Mesendoderm (in vitro differentiated cells): ENCODE data around the gene SERPINA12.

Experiments used
- DNase-seq: peaks from one replicate; pipeline ENCODE4 v3.0.0; 2013
- H2AK5ac ChIP-seq: 2 replicates; pipeline ENCODE4 v1.6.1; 2013; ENCODE audit warnings: low read length, inconsistent platforms
- H2BK120ac ChIP-seq: 2 replicates; pipeline ENCODE4 v1.6.1; 2013; ENCODE audit warnings: low read depth, mild to moderate bottlenecking, low read length, moderate library complexity, mixed read lengths
- H2BK15ac ChIP-seq: replicated peaks from 2 replicates; pipeline ENCODE4 v1.6.1; 2013; ENCODE audit warnings: low read depth, mild to moderate bottlenecking, moderate library complexity
- H2BK5ac ChIP-seq: 2 replicates; pipeline ENCODE4 v1.6.1; 2013; ENCODE audit warnings: low read length, inconsistent platforms
- H3K18ac ChIP-seq: 2 replicates; pipeline ENCODE4 v1.6.1; 2013; ENCODE audit warnings: mild to moderate bottlenecking, low read length, mixed read lengths
- H3K23ac ChIP-seq: one replicate; pipeline ENCODE4 v1.6.1; 2013; ENCODE audit warnings: low read length
- H3K27ac ChIP-seq: 2 replicates; pipeline ENCODE4 v1.5.1; 2013; ENCODE audit warnings: low read depth, mild to moderate bottlenecking, inconsistent platforms, low read length, moderate library complexity
- H3K27me3 ChIP-seq: 2 replicates; pipeline ENCODE4 v1.6.1; 2013; ENCODE audit warnings: low read length, control low read depth, mild to moderate bottlenecking, inconsistent platforms; ENCODE audit not compliant: insufficient read depth, poor library complexity
- H3K36me3 ChIP-seq: 2 replicates; pipeline ENCODE4 v1.6.1; 2013; ENCODE audit warnings: low read length, inconsistent platforms; ENCODE audit not compliant: control insufficient read depth, insufficient read depth
- H3K4ac ChIP-seq: one replicate; pipeline ENCODE4 v1.6.1; 2013; ENCODE audit warnings: low read depth, mild to moderate bottlenecking, low read length, moderate library complexity
- H3K4me1 ChIP-seq: 2 replicates; pipeline ENCODE4 v1.6.1; 2013; ENCODE audit warnings: low read depth, low read length, inconsistent platforms; ENCODE audit not compliant: control insufficient read depth
- H3K4me2 ChIP-seq: 2 replicates; pipeline ENCODE4 v1.6.1; 2013; ENCODE audit warnings: low read length
- H3K4me3 ChIP-seq: 2 replicates; pipeline ENCODE4 v1.5.1; 2013; ENCODE audit warnings: mild to moderate bottlenecking, low read length
- H3K56ac ChIP-seq: one replicate; pipeline ENCODE4 v1.6.1; 2013; ENCODE audit warnings: low read length
- H3K79me1 ChIP-seq: 2 replicates; pipeline ENCODE4 v1.6.1; 2013; ENCODE audit warnings: low read length, inconsistent platforms
- H3K79me2 ChIP-seq: 2 replicates; pipeline ENCODE4 v1.6.1; 2013; ENCODE audit warnings: mild to moderate bottlenecking, low read length; ENCODE audit not compliant: control insufficient read depth, insufficient read depth
- H3K9ac ChIP-seq: 2 replicates; pipeline ENCODE4 v1.6.1; 2013; ENCODE audit warnings: low read length, inconsistent platforms
- H4K5ac ChIP-seq: one replicate; pipeline ENCODE4 v1.6.1; 2013; ENCODE audit warnings: low read length
- H4K8ac ChIP-seq: one replicate; pipeline ENCODE4 v1.6.1; 2013; ENCODE audit warnings: low read depth, mild to moderate bottlenecking, control low read depth, low read length, moderate library complexity
- WGBS: extraction: QIAGEN DNeasy Blood & Tissue Kit; methylation state at CpG from one replicate; pipeline ENCODE4 v1.1.7; 2013; ENCODE audit warnings: low lambda C conversion rate, missing lambda C conversion rate; ENCODE audit not compliant: insufficient coverage; ENCODE audit errors: extremely low coverage; 5-methylcytosine and 5-hydroxymethylcytosine counted together

The SERPINA12 gene

DNA sequence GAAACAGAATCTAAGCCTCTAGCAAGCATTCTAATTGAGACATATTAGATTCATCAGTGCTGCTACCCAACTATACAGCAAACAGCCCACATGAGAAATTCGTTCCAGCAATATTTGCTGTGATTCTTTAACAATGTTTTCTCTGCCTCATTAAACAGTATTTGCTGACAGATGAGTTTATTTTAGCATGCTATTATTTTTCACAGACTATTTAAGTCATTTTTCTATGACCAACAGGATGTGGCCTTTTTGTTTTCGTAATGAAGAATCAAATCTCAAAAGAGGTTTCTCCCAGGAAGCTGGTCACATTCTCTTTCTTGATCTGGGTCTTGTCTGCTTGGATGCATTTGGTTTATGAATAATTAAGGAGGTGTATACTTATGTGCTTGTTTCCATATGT, 23.2 kb upstream of the SERPINA12 start:
- no peaks in the 10 kb centered on the region for H3K4me1 ChIP-seq
- H3K4ac ChIP-seq, result no peak overlapping the region
- no peak overlapping the region for H2BK120ac ChIP-seq
- H3K23ac ChIP-seq, result no peak overlapping the region
- H4K5ac ChIP-seq, result no peak overlapping the region
- DNase-seq, result no peak
- no peaks in the 10 kb centered on the region for H3K27me3 ChIP-seq
- H2AK5ac ChIP-seq, result no peak overlapping the region
- no peak overlapping the region for H2BK15ac ChIP-seq
- H3K4me2 ChIP-seq, result no peak overlapping the region
- H3K4me3 ChIP-seq, result no peak overlapping the region
- no peaks in the 10 kb centered on the region for H3K36me3 ChIP-seq
- H3K27ac ChIP-seq, result no peak overlapping the region
- H3K9ac ChIP-seq, result no peak overlapping the region
- WGBS, result no CpG with 5 or more reads among the region's 2 CpGs
- no peaks in the 10 kb centered on the region for H3K79me2 ChIP-seq
- H3K56ac ChIP-seq, result no peak overlapping the region
- no peak overlapping the region for H3K18ac ChIP-seq
- no peak overlapping the region for H4K8ac ChIP-seq
- H2BK5ac ChIP-seq, result no peak overlapping the region
- H3K79me1 ChIP-seq, result no peaks in the 10 kb centered on the region

DNA sequence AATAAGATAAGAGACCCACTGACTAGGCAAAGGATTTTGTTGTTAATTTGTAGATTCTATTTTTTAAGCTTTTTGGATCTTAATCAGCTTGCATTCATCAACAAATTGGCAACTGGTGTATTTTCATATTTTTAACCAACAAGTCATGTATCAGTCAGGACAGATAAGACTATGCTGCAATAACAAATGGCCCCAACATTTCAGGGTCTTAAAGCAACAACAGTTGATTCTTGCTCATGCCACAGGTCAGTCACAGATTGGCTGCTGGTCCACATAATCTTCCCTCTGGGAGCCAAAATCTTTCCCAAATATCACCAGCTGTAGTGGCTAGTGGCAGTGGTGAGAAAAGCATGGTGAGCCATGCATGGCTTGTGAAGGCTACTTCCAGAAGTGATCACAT, 21.9 kb upstream of the SERPINA12 start:
- H2BK120ac ChIP-seq, result no peak overlapping the region
- no peak overlapping the region for H4K5ac ChIP-seq
- no peak overlapping the region for H4K8ac ChIP-seq
- H3K79me2 ChIP-seq, result no peaks in the 10 kb centered on the region
- DNase-seq, result no peak
- H3K36me3 ChIP-seq, result no peaks in the 10 kb centered on the region
- H3K79me1 ChIP-seq, result no peaks in the 10 kb centered on the region
- H3K9ac ChIP-seq, result no peak overlapping the region
- H3K27me3 ChIP-seq, result no peaks in the 10 kb centered on the region
- H3K4ac ChIP-seq, result no peak overlapping the region
- H2BK5ac ChIP-seq, result no peak overlapping the region
- H3K27ac ChIP-seq, result no peak overlapping the region
- no peak overlapping the region for H3K4me3 ChIP-seq
- H3K56ac ChIP-seq, result no peak overlapping the region
- no peak overlapping the region for H3K23ac ChIP-seq
- no peaks in the 10 kb centered on the region for H3K4me1 ChIP-seq
- H3K18ac ChIP-seq, result no peak overlapping the region
- H2BK15ac ChIP-seq, result no peak overlapping the region
- no peak overlapping the region for H2AK5ac ChIP-seq
- H3K4me2 ChIP-seq, result no peak overlapping the region

DNA sequence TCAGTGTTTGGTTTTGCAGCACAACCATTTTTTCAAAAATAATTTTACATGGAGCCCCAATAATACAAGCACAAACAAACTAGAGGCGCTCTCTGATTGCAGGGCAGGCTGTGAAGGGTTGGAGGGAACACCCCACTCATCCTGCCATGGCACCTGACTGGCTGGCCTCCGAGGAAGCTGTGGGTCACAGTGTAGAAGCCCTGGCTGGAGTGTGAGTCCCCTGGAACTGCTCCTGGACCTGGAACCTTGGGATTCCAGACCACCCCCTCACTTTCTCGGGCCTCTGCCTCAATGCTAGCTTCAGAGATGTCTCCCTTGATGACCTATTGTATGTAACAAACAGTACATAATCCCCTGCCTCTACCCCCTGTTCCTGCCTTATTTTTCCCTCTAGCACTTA, 14.8 kb upstream of the SERPINA12 start:
- no peak overlapping the region for H3K4me3 ChIP-seq
- H3K79me1 ChIP-seq, result no peaks in the 10 kb centered on the region
- no peak overlapping the region for H3K56ac ChIP-seq
- H3K27me3 ChIP-seq, result no peaks in the 10 kb centered on the region
- H2BK120ac ChIP-seq, result no peak overlapping the region
- H3K4ac ChIP-seq, result no peak overlapping the region
- H3K36me3 ChIP-seq, result no peaks in the 10 kb centered on the region
- no peak overlapping the region for H3K27ac ChIP-seq
- no peak overlapping the region for H2BK15ac ChIP-seq
- no CpG with 5 or more reads among the region's 3 CpGs for WGBS
- no peak overlapping the region for H3K9ac ChIP-seq
- no peak for DNase-seq
- H2AK5ac ChIP-seq, result no peak overlapping the region
- no peak overlapping the region for H2BK5ac ChIP-seq
- H4K5ac ChIP-seq, result no peak overlapping the region
- H3K18ac ChIP-seq, result no peak overlapping the region
- H3K79me2 ChIP-seq, result no peaks in the 10 kb centered on the region
- no peaks in the 10 kb centered on the region for H3K4me1 ChIP-seq
- no peak overlapping the region for H4K8ac ChIP-seq
- H3K23ac ChIP-seq, result no peak overlapping the region
- no peak overlapping the region for H3K4me2 ChIP-seq

DNA sequence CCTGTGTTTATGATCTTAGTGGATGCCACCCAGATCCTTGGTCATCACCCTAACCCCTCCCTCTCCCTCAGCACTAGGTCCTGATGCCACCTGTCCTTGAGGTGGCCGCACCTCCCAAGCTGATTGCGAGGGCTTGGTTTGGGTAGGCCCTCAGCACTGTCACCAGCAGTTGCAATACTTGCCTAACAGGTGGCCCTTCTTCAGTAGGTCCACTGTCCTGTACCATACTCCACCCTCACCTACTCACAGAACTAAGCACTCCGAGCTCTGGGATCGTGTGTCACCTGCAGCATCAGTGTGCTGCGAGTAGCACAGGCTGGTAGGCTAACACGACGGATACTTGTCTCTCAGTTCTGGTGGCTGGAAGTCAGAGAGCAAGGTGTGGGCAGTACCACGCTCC, 14.0 kb upstream of the SERPINA12 start:
- H2BK120ac ChIP-seq, result no peak overlapping the region
- no peak overlapping the region for H3K18ac ChIP-seq
- no peak overlapping the region for H3K4me3 ChIP-seq
- no peak overlapping the region for H3K9ac ChIP-seq
- no CpG with 5 or more reads among the region's 8 CpGs for WGBS
- H4K8ac ChIP-seq, result no peak overlapping the region
- DNase-seq, result no peak
- no peak overlapping the region for H2BK15ac ChIP-seq
- H3K4ac ChIP-seq, result no peak overlapping the region
- no peak overlapping the region for H2BK5ac ChIP-seq
- H3K79me1 ChIP-seq, result no peaks in the 10 kb centered on the region
- no peak overlapping the region for H3K4me2 ChIP-seq
- no peak overlapping the region for H3K23ac ChIP-seq
- H3K27ac ChIP-seq, result no peak overlapping the region
- H4K5ac ChIP-seq, result no peak overlapping the region
- no peaks in the 10 kb centered on the region for H3K36me3 ChIP-seq
- H3K4me1 ChIP-seq, result no peaks in the 10 kb centered on the region
- no peak overlapping the region for H2AK5ac ChIP-seq
- no peaks in the 10 kb centered on the region for H3K79me2 ChIP-seq
- H3K27me3 ChIP-seq, result no peaks in the 10 kb centered on the region
- no peak overlapping the region for H3K56ac ChIP-seq

DNA sequence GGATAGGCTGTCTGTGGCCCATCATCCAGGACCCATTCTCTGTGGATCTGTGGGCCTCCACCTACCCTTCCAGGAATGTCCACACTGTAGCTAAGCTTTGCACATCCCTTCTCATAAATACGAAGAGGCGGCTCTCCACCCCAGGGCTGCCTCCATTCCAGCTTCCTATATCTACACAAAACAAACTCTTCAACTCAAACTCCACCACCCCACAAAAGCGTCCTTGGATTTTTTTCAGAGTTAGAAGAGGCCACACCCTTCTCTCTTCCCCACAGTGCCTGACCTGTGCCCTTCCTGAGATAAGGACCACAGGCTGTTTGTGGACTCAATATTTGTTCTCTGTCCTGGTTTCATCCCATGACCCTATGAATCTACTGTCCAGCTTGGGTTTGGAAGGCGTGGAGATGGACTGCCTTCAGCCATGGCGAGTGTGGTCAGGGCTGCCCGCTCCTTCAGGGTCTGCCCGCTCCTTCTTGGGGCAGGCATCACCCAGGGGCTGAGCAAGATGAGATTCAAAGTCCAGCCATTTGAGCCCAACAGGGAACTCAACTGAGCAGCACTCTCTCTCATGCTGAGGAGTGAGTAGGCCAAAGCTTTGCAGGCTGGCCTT, 13.0 kb upstream of the SERPINA12 start:
- no peak for DNase-seq

DNA sequence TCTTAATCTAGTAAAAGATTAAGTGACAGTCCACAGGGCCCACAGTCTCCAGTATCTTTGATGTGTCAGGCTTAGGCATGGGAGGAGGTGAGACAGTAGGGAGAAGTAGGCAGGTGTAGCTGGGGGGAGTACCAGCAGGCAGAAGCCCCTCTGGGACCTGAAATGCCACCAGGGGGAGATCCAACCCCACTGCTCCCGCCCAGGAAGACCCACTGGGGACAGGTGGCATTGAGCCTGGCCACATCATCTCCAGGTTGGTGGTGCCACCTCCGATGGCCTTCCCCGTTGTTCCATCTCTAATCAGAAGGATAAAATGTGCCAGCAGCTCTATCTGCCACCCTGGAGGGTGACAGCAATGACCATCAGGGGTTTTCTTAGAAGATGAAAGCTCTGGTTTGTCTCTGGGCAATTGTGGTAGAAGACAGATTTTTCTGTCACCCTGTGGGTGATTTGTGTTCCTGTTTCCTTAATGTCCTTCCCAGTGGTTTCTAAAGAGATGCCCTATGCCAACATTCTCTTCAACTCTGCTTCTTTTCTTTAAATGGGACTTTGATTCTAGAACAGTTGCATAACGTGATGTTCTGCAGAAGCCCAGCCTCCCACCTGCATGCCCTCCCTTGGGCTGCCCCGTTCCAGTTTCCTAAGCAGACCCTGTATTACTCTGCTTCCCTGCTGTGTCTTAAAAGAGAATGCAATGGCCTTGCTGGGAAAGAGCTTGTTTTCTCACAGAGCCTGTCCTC, 12.3 kb upstream of the SERPINA12 start:
- no peak overlapping the region for H2BK120ac ChIP-seq
- H3K18ac ChIP-seq, result no peak overlapping the region
- WGBS, result no CpG with 5 or more reads among the region's 5 CpGs
- no peak overlapping the region for H3K4me3 ChIP-seq
- no peak overlapping the region for H2BK15ac ChIP-seq
- no peak for DNase-seq
- no peak overlapping the region for H3K4me2 ChIP-seq
- no peak overlapping the region for H4K5ac ChIP-seq
- no peak overlapping the region for H2AK5ac ChIP-seq
- no peaks in the 10 kb centered on the region for H3K79me2 ChIP-seq
- H3K9ac ChIP-seq, result no peak overlapping the region
- no peak overlapping the region for H3K56ac ChIP-seq
- H3K23ac ChIP-seq, result no peak overlapping the region
- H3K4ac ChIP-seq, result no peak overlapping the region
- no peaks in the 10 kb centered on the region for H3K36me3 ChIP-seq
- no peaks in the 10 kb centered on the region for H3K27me3 ChIP-seq
- H4K8ac ChIP-seq, result no peak overlapping the region
- no peak overlapping the region for H3K27ac ChIP-seq
- H3K79me1 ChIP-seq, result no peaks in the 10 kb centered on the region
- no peak overlapping the region for H2BK5ac ChIP-seq
- H3K4me1 ChIP-seq, result no peaks in the 10 kb centered on the region

More for the DNA sequence above, 13.0 kb upstream of the SERPINA12 start:
- Histone ChIP-seq H3K27ac (no peak overlapping the region), H3K79me2 (no peaks in the 10 kb centered on the region), H3K56ac (no peak overlapping the region), H3K4me3 (no peak overlapping the region), H3K27me3 (no peaks in the 10 kb centered on the region), H3K36me3 (no peaks in the 10 kb centered on the region), H3K9ac (no peak overlapping the region), H3K23ac (no peak overlapping the region), H2AK5ac (no peak overlapping the region), H4K8ac (no peak overlapping the region), H4K5ac (no peak overlapping the region), H3K79me1 (no peaks in the 10 kb centered on the region), H2BK120ac (no peak overlapping the region), H3K4me1 (no peaks in the 10 kb centered on the region), H2BK15ac (no peak overlapping the region), H3K4ac (no peak overlapping the region), H3K4me2 (no peak overlapping the region), H2BK5ac (no peak overlapping the region), H3K18ac (no peak overlapping the region)
- WGBS, result no CpG with 5 or more reads among the region's 7 CpGs
